Endodermal cell (in vitro differentiated cells): ENCODE measurements around the gene ZNF775. TPM values are rescaled to one million over a fixed set of nuclear protein-coding genes. Genes with fewer than 3 reads are reported as not detected.

Experiments
- DNase-seq: peaks from one replicate; pipeline ENCODE4 v3.0.0-alpha.2; 2017
- H3K27ac ChIP-seq: 2 replicates; pipeline ENCODE4 v1.5.1; 2013; ENCODE audit warnings: mild to moderate bottlenecking, low read depth, low read length, moderate library complexity
- H3K27me3 ChIP-seq: 2 replicates; pipeline ENCODE4 v1.6.1; 2013; ENCODE audit warnings: mild to moderate bottlenecking, low read length, moderate library complexity; ENCODE audit not compliant: insufficient read depth, control insufficient read depth, poor library complexity, severe bottlenecking
- H3K36me3 ChIP-seq: 2 replicates; pipeline ENCODE4 v1.7.0; 2013; ENCODE audit warnings: mild to moderate bottlenecking, low read length, moderate library complexity; ENCODE audit not compliant: control insufficient read depth, insufficient read depth
- H3K4me1 ChIP-seq: one replicate; pipeline ENCODE4 v1.7.0; 2013; ENCODE audit warnings: low read length; ENCODE audit not compliant: control insufficient read depth, insufficient read depth
- H3K4me3 ChIP-seq: 2 replicates; pipeline ENCODE4 v1.5.1; 2013; ENCODE audit warnings: mild to moderate bottlenecking, low read length, moderate library complexity
- H3K9ac ChIP-seq: 2 replicates; pipeline ENCODE4 v1.6.1; 2013; ENCODE audit warnings: mild to moderate bottlenecking, low read length, moderate library complexity; ENCODE audit not compliant: poor library complexity, severe bottlenecking; ENCODE audit errors: extremely low read depth
- H3K9me3 ChIP-seq: 2 replicates; pipeline ENCODE4 v1.6.1; 2013; ENCODE audit warnings: mild to moderate bottlenecking, low read length, moderate library complexity; ENCODE audit not compliant: control insufficient read depth
- H3K27ac Mint-ChIP-seq: 2 replicates; pipeline ENCODE4 v1.8.0; 2020; ENCODE audit warnings: mixed read lengths
- H3K27me3 Mint-ChIP-seq: 2 replicates; pipeline ENCODE4 v1.8.0; 2021; ENCODE audit warnings: mild to moderate bottlenecking, mixed read lengths; ENCODE audit not compliant: insufficient read depth
- H3K36me3 Mint-ChIP-seq: 2 replicates; pipeline ENCODE4 v1.8.0; 2020; ENCODE audit warnings: low read depth, mixed read lengths
- H3K4me1 Mint-ChIP-seq: 2 replicates; pipeline ENCODE4 v1.8.0; 2020; ENCODE audit warnings: mixed read lengths
- H3K4me3 Mint-ChIP-seq: 2 replicates; pipeline ENCODE4 v1.8.0; 2020; ENCODE audit warnings: mild to moderate bottlenecking, moderate library complexity, mixed read lengths
- H3K9me3 Mint-ChIP-seq: 2 replicates; pipeline ENCODE4 v1.8.0; 2020; ENCODE audit warnings: mild to moderate bottlenecking, mixed read lengths
- WGBS, 2 experiments: methylation state at CpG; one replicate each; pipeline versions ENCODE4 v1.1.5 to v1.1.7; 2013; ENCODE audit warnings: missing lambda C conversion rate in 2 of 2, mixed read lengths in 1 of 2; ENCODE audit not compliant: insufficient coverage in 1 of 2, insufficient read length in 1 of 2; 5-methylcytosine and 5-hydroxymethylcytosine counted together
- total RNA-seq, 2 donors: library from RNA; stranded (reverse); fragmentation: NEBNext Ultra II Directional in 1 of 2; extraction: Animal tissue kit (Norgen Biotek cat#: 25700) in 1 of 2; gene quantifications; 2 replicates in 1 of 2; 3 replicates in 1 of 2; pipeline ENCODE4 v1.2.1, GENCODE V29; 2021
- TF ChIP-seq, protein P1 (sequence below): fragments of 200-600 bp; sonication (generic); conservative IDR thresholded peaks from 2 replicates; pipeline ENCODE4 v1.5.0; 2021; ENCODE audit warnings: antibody characterized with exemption, mild to moderate bottlenecking

The ZNF775 gene
- total RNA-seq, 2 donors from 2014 or later = 10.0 to 11.3 TPM

- no peaks in the 10 kb centered on the region for H3K9me3 ChIP-seq
- H3K36me3 ChIP-seq = peaks cover 15% of the 10 kb centered on the region
- no peaks in the 10 kb centered on the region for H3K27me3 ChIP-seq
- H3K9me3 Mint-ChIP-seq = no peaks in the 10 kb centered on the region
- H3K4me3 Mint-ChIP-seq = no peak overlapping the region
- DNase-seq = no peak
- H3K27ac Mint-ChIP-seq = no peak overlapping the region
- H3K4me1 Mint-ChIP-seq = peaks cover 21% of the 10 kb centered on the region
- no peak overlapping the region for H3K4me3 ChIP-seq
- no peaks in the 10 kb centered on the region for H3K4me1 ChIP-seq
- no peak overlapping the region for H3K27ac ChIP-seq
- H3K9ac ChIP-seq = no peak overlapping the region
- 90 to 93% methylated on average over 14 to 18 of the region's 18 CpGs for WGBS, 2 experiments
- H3K27me3 Mint-ChIP-seq = no peaks in the 10 kb centered on the region
- TF ChIP-seq, protein P1, sequence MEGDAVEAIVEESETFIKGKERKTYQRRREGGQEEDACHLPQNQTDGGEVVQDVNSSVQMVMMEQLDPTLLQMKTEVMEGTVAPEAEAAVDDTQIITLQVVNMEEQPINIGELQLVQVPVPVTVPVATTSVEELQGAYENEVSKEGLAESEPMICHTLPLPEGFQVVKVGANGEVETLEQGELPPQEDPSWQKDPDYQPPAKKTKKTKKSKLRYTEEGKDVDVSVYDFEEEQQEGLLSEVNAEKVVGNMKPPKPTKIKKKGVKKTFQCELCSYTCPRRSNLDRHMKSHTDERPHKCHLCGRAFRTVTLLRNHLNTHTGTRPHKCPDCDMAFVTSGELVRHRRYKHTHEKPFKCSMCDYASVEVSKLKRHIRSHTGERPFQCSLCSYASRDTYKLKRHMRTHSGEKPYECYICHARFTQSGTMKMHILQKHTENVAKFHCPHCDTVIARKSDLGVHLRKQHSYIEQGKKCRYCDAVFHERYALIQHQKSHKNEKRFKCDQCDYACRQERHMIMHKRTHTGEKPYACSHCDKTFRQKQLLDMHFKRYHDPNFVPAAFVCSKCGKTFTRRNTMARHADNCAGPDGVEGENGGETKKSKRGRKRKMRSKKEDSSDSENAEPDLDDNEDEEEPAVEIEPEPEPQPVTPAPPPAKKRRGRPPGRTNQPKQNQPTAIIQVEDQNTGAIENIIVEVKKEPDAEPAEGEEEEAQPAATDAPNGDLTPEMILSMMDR = no peak
- H3K36me3 Mint-ChIP-seq = peaks cover 19% of the 10 kb centered on the region
These were observed 46.1 kb upstream of the ZNF775 start for GRCh38 chr7:150332852-150333635.

DNA sequence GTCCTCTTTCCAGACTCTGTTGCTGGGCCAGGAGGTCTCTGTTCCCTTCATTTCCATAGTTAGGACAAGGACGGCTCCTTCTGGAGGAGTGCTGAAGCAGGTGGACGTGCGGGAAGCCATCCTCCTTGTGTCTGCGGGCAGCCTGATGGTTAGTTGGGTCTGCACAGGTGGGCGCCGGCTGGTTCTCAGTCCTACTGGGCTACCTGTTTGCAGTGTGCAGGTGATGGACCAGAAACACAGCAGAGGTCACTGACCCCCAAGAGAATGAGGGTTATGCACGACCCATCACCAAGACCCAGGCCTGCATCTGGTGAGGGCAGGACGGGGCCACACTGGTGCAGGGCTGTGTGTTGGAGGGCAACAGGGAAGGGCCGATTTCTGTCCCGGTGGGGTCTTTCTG lies 45.5 kb upstream of the ZNF775 start:
- Mint-ChIP-seq H3K36me3 (peaks cover 15% of the 10 kb centered on the region), H3K9me3 (no peaks in the 10 kb centered on the region), H3K27ac (peak overlapping the region; percentile 74), H3K4me3 (no peak overlapping the region), H3K4me1 (peaks cover 21% of the 10 kb centered on the region), H3K27me3 (no peaks in the 10 kb centered on the region)
- Histone ChIP-seq H3K9ac (no peak overlapping the region), H3K36me3 (peaks cover 10% of the 10 kb centered on the region), H3K4me3 (no peak overlapping the region), H3K27me3 (no peaks in the 10 kb centered on the region), H3K4me1 (no peaks in the 10 kb centered on the region), H3K9me3 (no peaks in the 10 kb centered on the region), H3K27ac (no peak overlapping the region)
- no peak for DNase-seq
- TF ChIP-seq, protein P1 = no peak
- 88 to 94% methylated on average over 9 to 10 of the region's 10 CpGs for WGBS, 2 experiments

DNA sequence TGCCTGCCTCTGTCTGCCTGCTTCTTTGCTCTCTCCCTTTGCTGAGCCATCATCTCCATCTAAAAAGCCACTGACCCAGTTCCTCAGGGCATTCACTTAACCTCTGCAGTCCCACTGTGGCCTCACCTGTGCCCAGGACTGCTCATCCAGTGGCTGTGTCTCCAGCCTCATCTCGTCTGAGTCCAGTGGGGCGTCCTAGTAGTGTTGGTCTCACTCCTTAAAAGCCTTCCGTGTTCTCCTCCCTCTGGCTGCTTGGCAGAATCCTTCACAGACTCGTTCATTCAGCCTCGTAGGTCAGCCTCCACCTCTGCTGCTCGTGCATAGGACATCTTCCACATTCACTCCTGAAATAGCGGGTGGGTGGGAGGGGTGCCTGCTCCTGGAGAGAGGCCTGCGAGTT lies 45.0 kb upstream of the ZNF775 start:
- Mint-ChIP-seq H3K27ac (peak overlapping the region; percentile 74), H3K36me3 (peaks cover 14% of the 10 kb centered on the region), H3K9me3 (no peaks in the 10 kb centered on the region), H3K4me3 (no peak overlapping the region), H3K4me1 (peaks cover 19% of the 10 kb centered on the region), H3K27me3 (no peaks in the 10 kb centered on the region)
- WGBS, 2 experiments = 88 to 90% methylated on average over 5 to 8 of the region's 8 CpGs
- no peak for DNase-seq
- H3K36me3 ChIP-seq = peaks cover 6% of the 10 kb centered on the region
- H3K4me1 ChIP-seq = no peaks in the 10 kb centered on the region
- no peak overlapping the region for H3K4me3 ChIP-seq
- no peak overlapping the region for H3K27ac ChIP-seq
- no peak overlapping the region for H3K9ac ChIP-seq
- H3K27me3 ChIP-seq = no peaks in the 10 kb centered on the region
- no peaks in the 10 kb centered on the region for H3K9me3 ChIP-seq
- TF ChIP-seq, protein P1 = no peak
